GDM1 (cell line): ENCODE measurements around the gene EZR.

Source experiments
- DNase-seq: peaks from one replicate; lab custom pipeline; 2025; lab: John Stamatoyannopoulos, UW

The EZR gene

DNA sequence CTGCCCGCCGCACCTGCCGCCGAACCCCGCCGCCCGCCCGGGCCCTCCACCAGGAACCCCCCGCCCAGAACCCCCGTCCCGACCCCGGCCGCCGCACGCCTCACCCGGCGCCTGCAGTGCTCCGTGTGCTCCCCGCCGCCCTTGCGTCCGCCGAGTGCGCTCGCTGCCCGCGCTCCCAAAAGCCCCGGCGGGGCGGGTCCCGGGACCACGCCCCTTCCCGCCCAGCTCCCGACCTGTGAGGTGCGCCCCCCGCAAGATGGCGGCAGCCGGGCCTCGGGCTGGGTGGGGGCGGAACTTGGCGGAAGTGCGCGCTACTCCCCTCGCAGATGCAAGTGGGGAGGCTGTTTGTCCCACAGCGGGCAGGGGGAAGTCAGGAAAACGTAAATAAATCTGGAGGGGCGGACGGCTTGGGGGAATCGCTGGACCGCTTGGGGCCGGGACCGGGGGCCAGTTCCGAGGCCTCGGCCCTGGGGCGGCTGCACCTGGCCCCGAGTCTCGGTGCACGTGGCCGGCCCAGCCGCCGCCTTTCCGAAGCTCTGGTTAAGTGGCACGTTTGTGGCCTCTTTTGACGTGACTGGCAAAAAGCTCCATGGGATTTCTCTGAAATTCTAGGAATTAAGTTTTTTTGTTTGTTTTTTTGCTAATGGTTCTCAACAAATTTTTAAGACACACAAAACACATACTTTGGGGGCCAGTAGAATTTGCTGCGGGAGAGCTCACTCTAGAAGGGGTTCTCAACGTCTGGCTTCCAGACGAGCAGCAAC, at the start of gene EZR:
EZR (minus strand) TSS at position 156 of the 764 bp plus-strand sequence. CDS start 1,275 bp downstream, outside the sequence.
- DNase-seq = peak; percentile 47

DNA sequence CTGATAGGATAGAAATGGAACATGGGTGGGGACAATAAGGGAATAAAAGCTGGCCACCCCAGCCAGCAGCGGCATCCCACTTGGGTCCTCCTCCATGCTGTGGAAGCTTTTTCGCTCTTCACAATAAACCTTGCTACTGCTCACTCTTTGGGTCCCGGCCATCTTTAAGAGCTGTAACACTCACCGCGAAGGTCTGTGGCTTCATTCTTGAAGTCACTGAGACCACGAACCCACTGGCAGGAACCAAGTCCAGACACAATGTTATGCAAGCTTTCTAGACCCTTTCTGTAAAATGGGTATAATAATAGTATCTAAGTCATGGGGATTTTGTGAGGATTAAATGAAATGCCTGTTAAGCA, 48.9 kb upstream of the EZR start:
- no peak for DNase-seq

DNA sequence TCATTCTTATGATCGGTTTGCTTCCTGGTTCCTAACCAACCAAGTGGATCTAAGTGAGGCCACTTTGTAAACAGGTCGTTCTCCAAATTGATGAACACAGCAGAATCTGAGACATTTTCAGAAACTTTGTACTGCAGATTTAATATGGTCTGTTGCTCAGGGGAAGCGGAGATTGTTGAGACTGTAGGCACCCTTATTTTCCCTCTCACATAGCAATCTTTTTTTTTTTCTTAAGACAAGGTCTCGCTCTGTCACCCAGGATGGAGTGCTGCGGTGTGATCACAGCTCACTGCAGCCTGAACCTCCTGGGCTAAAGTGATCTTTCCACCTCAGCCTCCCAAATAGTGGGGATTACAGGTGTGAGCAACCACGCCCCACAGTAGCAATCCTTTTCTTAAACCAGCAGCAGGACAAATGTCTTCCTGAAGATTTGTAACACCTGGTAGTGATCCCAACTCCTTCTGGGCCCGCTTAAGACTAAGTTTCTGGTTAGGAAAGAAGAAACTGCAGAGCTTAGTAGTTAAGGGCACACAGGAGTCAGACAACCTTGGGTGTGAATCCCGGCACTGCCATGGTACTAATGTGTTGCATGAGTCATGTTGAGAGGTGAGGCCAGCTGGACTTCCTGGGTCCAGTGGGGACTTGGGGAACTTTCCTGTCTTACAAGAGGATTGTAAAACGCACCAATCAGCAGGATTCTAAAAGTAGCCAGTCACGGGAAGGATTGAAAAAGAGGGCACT, 48.4 kb upstream of the EZR start:
- DNase-seq = no peak

DNA sequence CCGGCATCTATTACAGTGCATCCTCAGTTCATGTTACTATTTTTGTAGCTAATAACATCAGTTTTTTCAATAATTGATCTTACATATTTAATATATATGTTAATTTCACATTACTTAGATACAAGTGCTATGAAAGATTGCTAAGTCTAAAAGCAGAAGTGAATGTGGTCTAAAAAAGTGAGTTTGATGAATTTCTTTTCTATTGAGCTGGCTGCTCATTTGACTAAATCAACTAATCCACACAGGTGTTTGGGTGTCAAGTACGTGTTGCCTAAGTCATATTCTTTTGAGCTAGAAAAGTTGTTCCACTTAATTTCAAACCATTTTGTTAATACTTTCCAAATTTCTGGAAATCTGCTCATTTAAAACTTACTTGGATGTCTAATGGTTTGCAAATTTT, 46.6 kb upstream of the EZR start:
- DNase-seq = no peak

DNA sequence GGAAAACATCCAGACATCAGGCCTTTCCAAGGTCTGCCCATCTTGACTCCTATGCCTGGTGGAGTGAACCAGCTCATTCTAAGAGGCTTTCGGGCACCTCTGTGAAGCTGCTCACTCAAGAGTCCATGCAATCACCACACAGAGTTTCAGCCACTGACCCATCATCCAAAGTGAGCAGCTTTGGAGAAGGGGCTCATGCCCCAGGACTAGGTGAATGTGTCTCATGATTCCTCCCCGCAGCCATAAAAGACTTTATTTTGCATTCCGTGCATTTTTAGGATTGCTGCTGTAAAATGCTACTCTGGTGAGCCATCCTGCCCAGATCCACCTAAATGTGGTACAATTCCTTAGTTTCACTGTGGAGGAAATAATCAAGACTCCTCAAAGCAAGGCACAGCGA, 44.5 kb upstream of the EZR start:
- no peak for DNase-seq

DNA sequence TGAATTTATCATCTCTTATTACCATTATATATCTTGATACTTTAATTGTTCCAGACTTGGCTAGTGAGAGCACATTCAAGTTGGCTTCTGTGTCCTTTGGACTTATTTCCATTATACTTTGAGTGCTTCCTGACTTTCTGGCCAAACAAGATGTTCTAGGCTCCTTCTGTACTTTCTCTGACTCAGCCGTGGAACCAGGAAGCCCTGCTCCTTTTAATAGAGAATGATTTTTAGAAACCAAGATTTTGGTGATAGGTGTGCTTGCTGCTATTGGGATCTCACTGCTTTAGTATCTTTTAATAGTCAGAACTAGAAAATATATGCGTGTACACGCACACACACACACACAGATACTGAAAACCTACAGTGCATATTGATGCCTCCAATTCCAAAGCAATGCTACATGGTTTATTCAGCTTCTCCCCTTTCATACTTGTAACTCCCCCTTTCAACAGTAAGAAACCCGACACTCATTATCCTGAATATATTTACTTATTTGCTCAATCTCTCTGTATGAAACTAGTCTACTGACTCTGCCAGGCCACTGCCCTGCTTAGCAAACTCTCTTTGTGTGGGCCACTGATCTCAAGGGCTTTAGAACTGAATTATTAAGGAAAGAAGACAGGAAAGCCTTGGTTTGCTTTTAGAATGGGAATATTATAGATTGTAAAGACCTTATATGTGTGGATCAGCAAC, 42.7 kb upstream of the EZR start:
- DNase-seq = no peak

DNA sequence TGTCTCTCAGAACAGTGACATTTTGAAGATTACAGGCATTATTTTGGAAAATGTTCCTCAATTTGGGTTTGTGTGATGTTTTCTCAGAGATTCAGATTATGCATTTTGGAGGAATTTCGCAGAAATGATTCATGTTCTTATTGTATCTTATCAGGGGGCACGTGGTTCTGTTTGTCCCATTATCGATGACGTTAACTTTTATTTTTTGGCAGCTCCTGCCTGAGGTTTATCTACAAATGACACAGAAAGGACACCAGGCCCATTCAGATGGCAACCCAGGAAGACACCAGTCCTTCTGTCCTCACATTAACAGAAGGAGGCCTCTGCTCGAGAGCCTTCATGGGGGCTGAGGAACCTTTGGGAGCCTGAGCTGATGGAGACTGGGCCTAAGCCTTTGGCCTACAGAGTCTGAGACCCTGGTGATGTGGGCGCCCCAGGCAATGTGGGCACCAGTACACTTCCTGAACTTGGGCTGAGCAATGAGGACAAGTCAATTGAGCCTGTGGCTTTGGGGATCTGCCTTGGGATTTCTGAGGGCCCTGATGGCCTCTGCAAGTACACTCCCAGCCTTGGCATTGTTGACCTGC, 41.2 kb upstream of the EZR start:
- no peak for DNase-seq

DNA sequence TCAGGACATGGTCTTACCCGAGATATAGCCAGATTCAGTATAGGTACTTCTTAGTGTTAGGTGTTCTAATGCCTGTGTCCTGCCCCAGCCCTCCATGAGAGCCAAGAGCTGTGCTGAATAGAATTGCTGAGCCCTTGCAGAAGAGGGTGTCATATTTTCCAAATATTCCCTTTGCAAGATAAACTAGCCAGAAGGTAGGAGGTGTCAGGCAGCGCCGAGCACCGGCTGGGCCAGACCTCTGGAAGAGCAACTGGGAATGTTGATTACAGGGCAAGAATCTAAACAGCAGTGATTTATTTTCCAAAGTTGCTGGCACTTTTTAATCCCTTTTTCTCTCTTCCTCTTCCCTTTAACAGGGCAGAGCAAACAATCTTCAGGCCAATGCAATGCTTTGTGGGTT, 37.1 kb upstream of the EZR start:
- DNase-seq = no peak

DNA sequence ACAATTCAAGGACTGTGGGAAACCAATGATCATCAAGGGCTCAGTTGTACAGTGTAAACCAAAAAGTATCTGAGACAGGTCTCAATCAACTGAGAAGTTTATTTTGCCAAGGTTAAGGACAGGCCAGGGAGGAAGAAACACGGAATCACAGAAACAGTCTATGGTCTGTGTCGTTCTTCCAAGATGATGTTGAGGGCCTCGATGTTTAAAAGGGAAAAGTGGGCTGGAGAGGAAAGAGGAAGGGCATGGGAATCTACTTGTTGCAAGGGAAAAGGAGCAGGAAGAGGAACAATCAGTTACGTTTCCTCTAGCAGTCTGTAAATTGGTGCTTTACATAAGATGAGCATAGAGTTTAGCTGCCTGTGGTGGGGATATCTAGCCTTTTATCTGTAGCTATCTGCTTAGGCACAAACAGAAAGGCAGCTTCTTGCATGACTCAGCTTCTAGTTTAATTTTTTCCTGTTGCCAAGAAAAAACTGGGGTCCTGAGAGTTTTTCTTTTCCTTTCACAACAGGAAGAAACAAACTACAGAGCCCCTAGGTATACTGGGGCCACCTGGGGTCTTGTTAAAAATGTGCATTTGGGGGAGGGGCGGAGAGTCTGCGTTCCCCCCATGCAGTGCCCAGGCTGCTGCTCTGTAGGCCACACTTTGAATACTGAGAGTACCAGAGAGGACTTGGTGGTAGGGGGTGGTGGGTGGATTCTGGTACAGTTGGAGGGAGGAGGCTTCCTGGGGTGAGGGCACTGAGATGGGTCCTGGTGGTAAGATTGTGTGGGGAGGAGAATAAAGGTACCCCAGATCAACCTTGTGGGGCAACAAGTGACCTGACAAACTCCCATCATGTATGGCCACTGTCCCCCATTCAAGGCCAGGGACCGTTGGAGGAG, 35.3 kb upstream of the EZR start:
- DNase-seq = no peak

DNA sequence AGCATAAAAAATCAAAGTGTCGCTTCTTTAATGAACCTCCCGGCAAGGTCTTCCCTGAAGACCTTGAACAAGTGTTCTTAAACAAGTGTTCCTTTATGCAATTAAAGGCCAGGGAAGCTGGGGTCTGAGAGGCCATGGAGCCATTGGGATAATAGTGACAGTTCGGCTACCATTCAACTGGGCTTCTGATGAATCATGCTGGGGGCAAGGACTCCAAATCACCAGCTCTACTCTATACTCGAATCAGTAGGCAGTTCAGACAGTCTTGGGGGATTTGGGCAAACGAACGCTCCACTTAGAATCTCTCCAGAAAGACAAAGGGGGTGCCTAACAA, 34.7 kb upstream of the EZR start:
- no peak for DNase-seq

DNA sequence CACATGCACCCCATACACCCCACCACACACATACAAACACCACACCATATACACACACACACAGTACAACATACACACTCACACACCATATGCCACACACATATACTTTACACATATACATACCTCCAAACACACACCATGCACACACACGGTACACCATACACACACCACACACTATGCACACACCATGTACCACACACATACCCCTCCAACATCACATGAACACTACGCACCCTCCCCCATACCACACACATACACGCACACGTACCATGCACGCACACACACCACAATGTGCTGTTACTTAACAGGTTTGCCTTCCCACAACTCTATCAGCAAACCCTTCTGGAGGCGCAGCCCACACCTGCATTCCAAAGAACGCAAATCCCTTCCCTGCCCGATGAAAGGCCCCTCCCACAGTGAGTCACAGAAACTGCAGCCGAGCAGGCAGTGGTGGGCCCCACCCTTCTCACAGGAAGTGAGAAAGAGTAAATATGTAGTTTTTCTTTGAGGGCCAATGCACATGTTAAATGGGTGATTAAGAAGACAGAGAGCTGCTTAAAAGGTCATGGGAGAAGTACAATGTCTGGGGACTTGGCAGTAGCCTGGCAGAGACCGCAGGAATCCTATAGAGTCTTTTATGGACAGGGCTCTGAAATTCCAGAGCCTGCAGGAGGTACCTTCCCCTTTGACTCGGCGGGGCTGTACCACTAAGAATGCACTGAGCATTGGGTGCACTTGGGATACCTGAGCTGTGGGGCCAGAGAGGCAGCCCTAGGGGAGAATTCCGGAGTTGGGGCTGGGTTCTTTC, 34.1 kb upstream of the EZR start:
- no peak for DNase-seq

DNA sequence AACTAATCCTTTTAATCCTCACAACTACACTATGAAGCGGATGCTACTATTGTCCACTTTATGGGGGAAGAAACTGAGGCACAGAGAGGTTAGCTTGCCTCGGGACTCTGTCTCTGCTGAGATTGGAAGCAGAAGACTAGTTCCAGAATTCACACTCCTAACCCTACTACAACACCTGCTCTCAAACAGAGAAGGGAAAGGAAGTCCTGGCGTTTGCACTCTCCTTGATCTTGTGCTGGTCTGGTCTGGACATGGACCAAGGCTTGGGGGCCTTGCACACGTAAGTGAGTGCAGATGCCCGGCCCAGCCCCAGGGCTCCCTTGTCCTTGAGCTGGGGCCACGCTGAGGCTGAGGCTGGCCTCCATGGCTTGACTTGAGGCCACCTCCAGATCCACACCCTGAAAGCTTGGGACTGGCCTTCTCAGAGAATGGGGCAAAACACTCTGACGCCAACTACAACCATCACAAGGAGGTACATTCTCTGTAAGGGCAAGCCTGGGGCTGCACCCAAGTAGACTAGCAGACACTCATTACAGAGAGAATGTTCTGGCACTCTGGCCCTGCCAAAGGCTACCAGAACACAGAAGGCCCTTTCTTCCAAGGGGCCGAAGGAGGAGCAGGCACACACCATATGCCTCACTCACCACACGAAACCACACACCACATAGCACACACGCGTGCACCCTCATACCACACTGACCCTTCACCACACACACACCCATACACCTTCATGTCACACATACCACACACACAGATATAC, 33.3 kb upstream of the EZR start:
- DNase-seq = no peak

DNA sequence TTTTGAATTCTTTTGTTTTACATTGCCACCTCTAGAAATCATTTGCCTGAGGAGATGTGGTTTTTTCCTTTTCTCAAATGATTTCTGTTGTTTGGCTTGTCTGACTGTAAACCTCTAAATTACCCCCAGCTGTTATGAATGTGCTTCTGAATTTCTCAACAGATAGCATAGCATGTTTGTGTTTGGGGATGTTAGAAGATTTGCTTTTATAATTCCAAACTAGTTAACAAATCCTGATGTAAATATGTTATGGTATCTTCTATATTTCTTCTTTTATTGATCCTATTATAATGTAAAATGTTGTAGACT, 31.6 kb upstream of the EZR start:
- no peak for DNase-seq

DNA sequence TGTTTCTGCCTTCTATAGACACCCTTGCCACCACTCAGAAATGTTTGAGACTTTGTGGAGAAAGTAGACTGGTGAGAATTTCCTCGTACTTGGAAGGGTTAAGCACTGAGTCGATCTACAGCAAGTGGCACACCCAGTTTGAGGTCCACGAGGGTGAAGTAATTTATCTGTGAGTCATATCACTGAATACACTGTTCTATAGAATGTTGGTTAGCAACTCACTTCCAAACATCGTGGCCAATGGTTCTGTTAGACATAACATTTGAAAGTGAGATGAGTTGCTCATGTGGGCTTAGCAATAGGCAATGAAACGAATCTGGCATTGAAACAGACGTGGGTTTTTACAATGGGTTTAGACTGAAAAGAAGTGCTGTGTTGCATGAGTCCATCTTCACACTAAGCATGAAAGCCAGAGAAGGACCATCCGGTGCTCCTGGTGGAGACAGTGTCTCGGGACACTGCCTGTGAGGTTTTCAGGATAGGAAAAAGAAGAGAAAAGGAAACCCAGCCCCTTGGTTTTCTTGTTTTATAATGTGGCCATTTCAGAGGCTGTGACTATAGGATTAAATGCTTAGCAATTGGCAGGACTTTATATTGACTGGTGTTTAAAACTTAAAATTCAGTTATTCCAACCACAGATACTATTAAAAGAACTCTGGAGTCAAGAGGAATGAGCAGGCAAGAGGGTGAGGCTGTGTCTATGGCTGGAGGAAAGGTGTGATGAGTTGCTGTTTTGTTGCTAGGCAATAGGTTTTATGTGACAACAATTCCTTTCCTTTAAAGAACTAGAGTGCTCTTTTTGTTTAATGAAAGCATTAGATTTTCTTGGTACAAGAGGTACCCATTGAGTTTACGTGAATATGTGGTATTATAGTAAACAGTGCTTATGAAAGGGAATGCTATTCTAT, 31.0 kb upstream of the EZR start:
- DNase-seq = no peak

DNA sequence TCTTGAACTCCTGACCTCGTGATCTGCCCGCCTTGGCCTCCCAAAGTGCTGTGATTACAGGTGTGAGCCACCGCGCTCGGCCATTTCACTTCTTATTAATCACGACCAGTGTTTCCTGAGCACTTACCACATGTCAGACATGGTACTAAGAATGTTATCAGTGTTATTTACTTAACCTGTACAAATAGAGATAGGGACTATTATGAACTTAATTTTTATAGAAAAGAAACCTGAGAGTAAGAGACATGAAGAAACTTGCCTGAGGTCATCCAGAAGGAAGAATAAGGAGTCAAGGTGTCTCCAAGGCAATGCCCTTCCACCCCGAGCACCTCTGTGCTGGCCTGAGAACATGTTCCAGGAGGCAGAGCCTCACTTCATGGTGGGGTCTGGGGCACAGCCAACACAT, 29.3 kb upstream of the EZR start:
- DNase-seq = no peak

DNA sequence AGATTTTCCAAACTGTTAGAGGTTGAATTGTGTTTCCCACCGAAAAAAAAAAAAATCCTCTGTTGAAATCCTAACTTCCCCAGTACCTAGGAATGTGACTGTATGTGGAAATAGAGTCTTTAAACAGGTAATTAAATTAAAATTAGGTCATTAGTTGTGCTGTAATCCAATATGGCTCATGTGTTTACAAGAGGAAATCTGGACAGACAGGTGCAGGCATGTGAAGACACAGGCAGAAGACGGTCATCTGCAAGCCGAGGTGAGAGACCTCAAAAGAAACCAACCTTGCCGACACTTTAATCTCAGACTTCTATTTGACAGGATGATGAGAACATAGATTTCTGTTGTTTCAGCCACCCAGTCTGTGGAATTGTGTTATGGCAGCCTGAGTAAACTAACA, 28.6 kb upstream of the EZR start:
- no peak for DNase-seq

DNA sequence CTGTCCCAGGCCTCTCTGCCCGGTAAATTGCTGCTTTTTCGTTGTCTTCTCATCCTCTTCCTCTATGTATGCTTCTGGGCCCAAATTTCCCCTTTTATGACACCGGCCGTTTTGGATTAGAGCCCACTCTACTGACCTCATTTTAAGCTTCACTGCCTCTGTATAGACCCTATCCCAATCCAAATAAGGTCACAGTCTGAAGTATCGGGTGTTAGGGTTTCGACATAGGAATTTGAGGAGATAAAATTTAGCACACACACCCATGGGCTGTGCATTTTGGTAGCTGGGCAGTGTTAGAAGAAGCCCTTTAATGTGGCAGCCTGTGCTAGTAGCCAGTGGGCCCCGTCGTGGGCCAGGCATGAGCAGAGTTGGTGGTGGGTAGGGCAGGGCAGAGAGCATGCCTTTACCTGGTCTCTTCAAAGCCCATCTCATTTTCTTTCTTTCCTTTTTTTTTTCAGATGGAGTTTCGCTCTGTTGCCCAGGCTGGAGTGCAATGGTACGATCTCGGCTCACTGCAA, 27.9 kb upstream of the EZR start:
- DNase-seq = no peak

DNA sequence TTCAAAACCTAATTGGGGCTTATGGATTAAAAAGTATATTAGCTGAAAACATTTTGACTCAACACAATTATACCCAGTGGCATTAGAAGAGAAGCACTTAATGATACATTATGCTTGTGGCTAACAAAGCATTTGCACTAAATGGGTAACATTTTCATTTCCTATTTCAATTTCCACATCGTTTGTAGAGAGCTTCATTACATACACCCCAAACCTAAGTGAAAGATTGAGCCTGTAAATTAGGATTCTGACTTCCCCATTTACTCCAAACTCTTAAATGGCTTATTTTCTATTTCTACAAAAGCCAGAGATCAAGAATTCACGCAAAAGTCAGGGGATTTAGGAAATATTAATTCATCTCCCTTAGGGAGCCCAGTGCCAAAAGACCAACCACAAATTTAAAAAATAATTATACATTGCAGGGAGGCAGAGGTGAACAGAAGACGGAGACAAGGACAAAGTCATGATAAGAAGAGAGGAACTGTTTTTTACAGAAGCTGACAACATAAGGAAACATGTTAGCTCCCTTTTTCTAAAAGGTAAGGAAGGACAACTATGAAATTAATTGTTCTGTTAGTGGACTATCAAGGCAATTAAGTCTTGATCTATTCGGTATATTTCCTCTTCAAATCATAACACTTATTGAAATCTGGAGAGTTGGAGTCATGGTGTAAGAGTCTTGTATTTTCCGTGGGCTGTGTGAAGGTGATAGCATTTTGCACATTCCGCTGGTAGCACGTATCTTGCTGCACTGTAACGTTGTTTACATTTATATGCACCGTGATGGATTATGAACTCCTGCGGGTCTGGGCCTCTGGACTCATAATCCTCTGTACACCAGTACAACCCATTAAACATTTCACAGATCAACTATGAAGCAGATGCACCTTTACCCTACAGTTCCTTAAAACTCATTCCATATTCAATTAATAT, 24.8 kb upstream of the EZR start:
- no peak for DNase-seq
